Lower leg skin (tissue), 4 donors: Measurements from ENCODE around the gene PPM1N. TPM values are rescaled to one million over a fixed set of nuclear protein-coding genes. Genes with fewer than 3 reads are reported as not detected.
A peak's percentile ranks its signal among the peaks of the same experiment; 100 is the strongest.

Source experiments
- DNase-seq, 2 donors: peaks; one replicate each; pipeline ENCODE4 v3.0.0-alpha.2; 2019; ENCODE audit warnings: low spot score in 2 of 2
- H3K4me3 ChIP-seq: fragments of 200-600 bp; sonication (generic); 2 replicates; pipeline ENCODE4 v1.5.1; 2017; ENCODE audit warnings: mild to moderate bottlenecking, low read depth; ENCODE audit not compliant: poor library complexity, severe bottlenecking
- POLR2A ChIP-seq, 2 donors: fragments of 450-650 bp; IDR thresholded peaks; one replicate each; pipeline ENCODE4 v1.6.1; 2016 to 2017; ENCODE audit warnings: antibody characterized with exemption in 2 of 2, mild to moderate bottlenecking in 1 of 2, moderate library complexity in 1 of 2
- WGBS, 2 donors: methylation state at CpG; one replicate each; pipeline ENCODE4 v1.1.5; 2018; 5-methylcytosine and 5-hydroxymethylcytosine counted together
- intact Hi-C: fragments of 100-400 bp; cut with DNase I; formaldehyde crosslinking; loops from one replicate; pipeline ENCODE4 v1.15.0; 2023; ENCODE audit warnings: low total_unique reads
- total RNA-seq, 4 donors: library from RNA; depleted of rRNA; stranded (reverse); fragments of >200 nt; gene quantifications; one replicate each; pipeline ENCODE4 v1.1.0, GENCODE V29; 2016
- TF ChIP-seq, protein P1 (sequence below), 3 donors: fragments of 450-650 bp; IDR thresholded peaks; one replicate each; pipeline ENCODE4 v1.5.1; 2016; ENCODE audit warnings: antibody characterized with exemption in 3 of 3, mild to moderate bottlenecking in 3 of 3, moderate library complexity in 2 of 3

PPM1N gene
- total RNA-seq, 4 donors from 2014 or later, result 2.9 to 4.7 (median 3.6) TPM

DNA sequence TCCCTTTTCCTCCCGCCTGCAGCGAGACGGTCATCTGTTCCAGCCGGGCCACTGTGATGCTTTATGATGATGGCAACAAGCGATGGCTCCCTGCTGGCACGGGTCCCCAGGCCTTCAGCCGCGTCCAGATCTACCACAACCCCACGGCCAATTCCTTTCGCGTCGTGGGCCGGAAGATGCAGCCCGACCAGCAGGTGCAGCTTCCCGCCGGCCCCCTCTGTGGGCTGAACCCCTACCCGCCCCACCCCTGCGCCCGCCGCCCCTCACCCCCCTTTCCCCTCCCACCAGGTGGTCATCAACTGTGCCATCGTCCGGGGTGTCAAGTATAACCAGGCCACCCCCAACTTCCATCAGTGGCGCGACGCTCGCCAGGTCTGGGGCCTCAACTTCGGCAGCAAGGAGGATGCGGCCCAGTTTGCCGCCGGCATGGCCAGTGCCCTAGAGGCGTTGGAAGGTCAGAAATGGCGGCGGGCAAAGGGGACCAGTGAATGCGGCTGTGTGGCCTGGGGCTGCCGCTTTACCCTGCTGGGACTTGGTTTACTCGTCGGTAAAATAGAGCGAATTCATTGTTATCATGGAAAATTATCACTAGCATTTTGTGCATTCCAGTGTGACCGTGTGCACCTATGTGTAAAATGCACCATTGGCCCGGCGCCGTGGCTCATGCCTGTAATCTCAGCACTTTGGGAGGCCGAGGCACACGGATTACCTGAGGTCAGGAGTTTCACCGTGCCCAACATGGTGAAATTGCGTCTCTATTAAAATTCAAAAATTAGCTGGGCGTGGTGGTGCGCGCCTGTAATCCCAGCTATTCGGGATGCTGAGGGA, 19.6 kb downstream of the PPM1N start:
- no peak for TF ChIP-seq POLR2A (IDR thresholded peaks at IDR 0.05)
- TF ChIP-seq, protein P1, sequence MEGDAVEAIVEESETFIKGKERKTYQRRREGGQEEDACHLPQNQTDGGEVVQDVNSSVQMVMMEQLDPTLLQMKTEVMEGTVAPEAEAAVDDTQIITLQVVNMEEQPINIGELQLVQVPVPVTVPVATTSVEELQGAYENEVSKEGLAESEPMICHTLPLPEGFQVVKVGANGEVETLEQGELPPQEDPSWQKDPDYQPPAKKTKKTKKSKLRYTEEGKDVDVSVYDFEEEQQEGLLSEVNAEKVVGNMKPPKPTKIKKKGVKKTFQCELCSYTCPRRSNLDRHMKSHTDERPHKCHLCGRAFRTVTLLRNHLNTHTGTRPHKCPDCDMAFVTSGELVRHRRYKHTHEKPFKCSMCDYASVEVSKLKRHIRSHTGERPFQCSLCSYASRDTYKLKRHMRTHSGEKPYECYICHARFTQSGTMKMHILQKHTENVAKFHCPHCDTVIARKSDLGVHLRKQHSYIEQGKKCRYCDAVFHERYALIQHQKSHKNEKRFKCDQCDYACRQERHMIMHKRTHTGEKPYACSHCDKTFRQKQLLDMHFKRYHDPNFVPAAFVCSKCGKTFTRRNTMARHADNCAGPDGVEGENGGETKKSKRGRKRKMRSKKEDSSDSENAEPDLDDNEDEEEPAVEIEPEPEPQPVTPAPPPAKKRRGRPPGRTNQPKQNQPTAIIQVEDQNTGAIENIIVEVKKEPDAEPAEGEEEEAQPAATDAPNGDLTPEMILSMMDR (IDR thresholded peaks at IDR 0.05), result no peak

DNA sequence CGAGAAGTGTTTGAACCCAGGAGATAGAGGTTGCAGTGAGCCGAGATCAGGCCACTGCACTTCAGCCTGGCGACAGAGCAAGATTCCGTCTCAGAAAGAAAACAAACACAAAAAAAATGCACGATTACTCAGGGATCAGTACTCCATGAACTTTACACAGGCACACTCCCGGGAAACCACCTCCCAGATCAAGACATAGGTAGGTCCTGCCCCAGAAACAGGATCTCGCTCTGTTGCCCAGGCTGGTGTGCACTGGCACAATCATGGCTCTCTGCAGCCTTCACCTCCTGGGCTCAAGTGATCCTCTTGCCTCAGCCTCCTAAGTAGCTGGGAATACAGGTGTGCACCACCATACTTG, 20.2 kb downstream of the PPM1N start:
- TF ChIP-seq, protein P1 (IDR thresholded peaks at IDR 0.05), result no peak
- no peak for TF ChIP-seq POLR2A (IDR thresholded peaks at IDR 0.05)
- no peak overlapping the region for H3K4me3 ChIP-seq
- 83 to 90% methylated on average over 7 of the region's 7 CpGs for WGBS, 2 donors
- DNase-seq, result no peak
- intact Hi-C loops, result no loop called here

More for the DNA sequence above, 19.6 kb downstream of the PPM1N start:
- intact Hi-C loops, result no loop called here
- H3K4me3 ChIP-seq, result no peak overlapping the region
- DNase-seq, result no peak
- WGBS, 2 donors, result 89 to 90% methylated on average over 47 of the region's 50 CpGs

DNA sequence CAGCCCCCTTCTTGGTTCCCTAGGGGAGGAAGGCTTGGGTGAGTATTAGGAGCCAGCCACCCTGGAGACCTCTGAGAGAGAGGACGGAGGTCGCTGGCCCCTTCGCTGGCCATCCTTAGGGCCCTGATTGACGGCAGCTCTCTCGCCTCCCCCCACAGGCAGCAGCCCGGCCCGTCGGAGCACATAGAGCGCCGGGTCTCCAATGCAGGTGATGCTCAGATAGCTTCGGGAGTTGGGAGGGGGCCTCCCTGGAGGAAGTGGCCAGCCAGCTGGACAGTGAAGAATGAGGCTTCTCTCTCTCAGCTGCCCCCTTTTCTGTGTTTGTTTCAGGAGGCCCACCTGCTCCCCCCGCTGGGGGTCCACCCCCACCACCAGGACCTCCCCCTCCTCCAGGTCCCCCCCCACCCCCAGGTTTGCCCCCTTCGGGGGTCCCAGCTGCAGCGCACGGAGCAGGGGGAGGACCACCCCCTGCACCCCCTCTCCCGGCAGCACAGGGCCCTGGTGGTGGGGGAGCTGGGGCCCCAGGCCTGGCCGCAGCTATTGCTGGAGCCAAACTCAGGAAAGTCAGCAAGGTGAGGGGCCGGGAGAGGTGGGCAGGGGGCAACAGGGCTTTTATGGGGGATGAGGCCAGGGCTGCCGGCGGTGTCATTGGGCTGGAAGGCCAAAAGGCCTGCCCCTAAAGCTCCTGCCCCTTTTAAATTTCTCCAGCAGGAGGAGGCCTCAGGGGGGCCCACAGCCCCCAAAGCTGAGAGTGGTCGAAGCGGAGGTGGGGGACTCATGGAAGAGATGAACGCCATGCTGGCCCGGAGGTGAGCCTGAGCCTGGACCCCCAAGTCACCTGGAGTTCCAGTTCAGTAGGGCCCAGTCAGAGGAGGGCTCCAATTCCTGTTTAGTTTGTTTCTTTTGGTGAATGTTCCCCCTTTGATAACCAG, 24.0 kb downstream of the PPM1N start:
- intact Hi-C loops, result loop anchor here (10.0 kb wide), 1 partner anchor 123 kb away; no protein-coding TSS in a partner anchor
- TF ChIP-seq, protein P1 (IDR thresholded peaks at IDR 0.05), result no peak
- TF ChIP-seq POLR2A (IDR thresholded peaks at IDR 0.05), result no peak
- WGBS, 2 donors, result 87 to 89% methylated on average over 19 to 24 of the region's 24 CpGs
- no peak for DNase-seq
- no peak overlapping the region for H3K4me3 ChIP-seq

DNA sequence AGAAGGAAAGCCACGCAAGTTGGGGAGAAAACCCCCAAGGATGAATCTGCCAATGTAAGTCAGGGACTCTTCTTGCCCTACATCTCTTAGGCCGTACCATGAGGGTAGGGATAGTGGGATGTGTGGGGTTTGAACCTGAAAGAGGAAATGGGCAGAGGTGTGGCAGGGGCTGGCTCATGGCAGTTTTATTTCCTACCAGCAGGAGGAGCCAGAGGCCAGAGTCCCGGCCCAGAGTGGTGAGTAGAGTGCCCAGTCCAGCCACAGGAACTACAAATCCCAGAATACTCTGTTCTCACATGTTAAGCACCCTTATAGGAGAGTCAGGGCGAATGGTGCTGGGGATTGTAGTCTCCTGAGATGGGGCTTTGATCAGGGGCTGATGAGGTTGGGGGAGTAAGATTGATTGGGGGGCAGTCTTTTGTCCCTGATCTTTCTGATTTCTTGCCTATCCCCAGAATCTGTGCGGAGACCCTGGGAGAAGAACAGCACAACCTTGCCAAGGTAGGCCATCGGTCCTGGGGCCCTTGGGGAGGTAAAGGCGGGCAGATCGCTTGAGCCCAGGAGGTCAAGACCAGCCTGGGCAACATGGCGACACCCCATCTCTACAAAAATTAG, 25.5 kb downstream of the PPM1N start:
- peak; percentile 82 to 96 for DNase-seq

DNA sequence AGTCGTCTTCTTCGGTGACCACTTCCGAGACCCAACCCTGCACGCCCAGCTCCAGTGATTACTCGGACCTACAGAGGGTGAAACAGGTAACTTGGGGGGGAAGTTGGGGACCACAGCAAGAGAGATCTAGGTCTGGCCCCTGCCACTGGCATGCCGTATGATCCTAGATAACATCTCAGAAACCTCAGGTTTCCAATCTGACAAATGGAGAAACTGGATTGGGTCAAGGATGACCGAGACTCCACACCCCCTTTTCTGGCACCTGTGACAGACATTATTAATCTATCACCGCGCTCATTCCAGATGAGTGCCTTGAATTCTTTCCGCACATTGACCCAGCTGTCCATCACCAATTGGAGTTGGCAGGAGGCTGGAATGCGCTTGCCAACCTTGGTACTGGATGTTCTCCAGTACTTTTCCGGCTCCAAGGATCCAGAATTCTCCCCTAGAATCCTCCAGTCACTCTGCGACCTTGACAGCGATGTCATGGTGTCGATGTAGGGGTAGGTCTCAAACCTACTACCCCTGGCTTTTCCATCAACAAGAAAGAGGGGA, 26.4 kb downstream of the PPM1N start:
- no peak for DNase-seq
- intact Hi-C loops, result loop anchor here (10.0 kb wide), 1 partner anchor 120 kb away; no protein-coding TSS in a partner anchor
- H3K4me3 ChIP-seq, result no peak overlapping the region
- WGBS, 2 donors, result 84 to 85% methylated on average over 15 of the region's 15 CpGs
- TF ChIP-seq, protein P1 (IDR thresholded peaks at IDR 0.05), result no peak
- no peak for TF ChIP-seq POLR2A (IDR thresholded peaks at IDR 0.05)

More for the DNA sequence above, 25.5 kb downstream of the PPM1N start:
- TF ChIP-seq POLR2A (IDR thresholded peaks at IDR 0.05), result no peak
- TF ChIP-seq, protein P1 (IDR thresholded peaks at IDR 0.05), result no peak
- intact Hi-C loops, result loop anchor here (10.0 kb wide), 1 partner anchor 121 kb away; no protein-coding TSS in a partner anchor
- 66 to 72% methylated on average over 9 of the region's 9 CpGs for WGBS, 2 donors
- no peak overlapping the region for H3K4me3 ChIP-seq
